ENCODE data around the gene MAPK1IP1L. TPM values are rescaled to one million over a fixed set of nuclear protein-coding genes. Genes with fewer than 3 reads are reported as not detected.

The MAPK1IP1L gene
- total and polyA plus RNA-seq, 2 donors, result 38.3 to 56.1 TPM

- Histone ChIP-seq H3K27ac (ENCODE audit: low read depth) (no peak overlapping the region), H3K36me3 (ENCODE audit: insufficient read depth) (no peaks in the 10 kb centered on the region), H3K4me1 (ENCODE audit: insufficient read depth) (no peaks in the 10 kb centered on the region), H3K4me3 (ENCODE audit: low read depth, low read length) (no peak overlapping the region)
- no peak for DNase-seq (ENCODE audit: extremely low spot score)
- 78% methylated on average over 9 of the region's 9 CpGs for WGBS
Observed at GRCh38 chr14:55094292-55095157, 43.1 kb downstream of the MAPK1IP1L start.

DNA sequence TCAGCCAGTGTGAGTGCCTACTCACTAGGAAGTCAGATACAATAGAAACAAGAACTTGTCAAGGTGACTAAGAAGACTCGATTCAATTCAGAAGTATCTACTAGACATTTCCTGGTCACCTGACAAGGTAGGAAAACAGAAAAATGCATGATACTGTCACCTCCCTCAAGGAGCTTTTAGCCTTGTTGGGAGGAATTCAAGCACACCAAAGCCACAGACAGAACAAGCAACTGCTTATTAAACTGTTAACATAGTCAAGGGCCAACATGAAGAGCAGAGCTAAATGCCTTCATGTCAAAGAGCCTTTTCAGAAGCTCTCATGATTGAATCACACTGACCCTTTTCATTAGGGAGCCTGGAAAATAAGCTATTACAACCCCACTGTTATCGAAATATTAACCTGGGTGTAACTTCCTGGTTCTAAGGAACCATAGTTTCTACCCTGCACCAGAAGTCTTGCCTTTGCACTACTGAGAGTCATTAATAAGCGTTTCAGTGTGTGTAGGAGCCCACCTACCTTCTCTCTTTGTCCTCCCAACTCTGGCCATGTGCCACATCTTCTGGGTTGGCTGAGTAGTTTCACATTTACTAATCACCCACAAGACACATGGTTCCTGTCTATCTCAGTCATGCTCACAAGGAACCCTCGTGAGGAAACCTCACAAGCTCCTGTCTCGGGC is 46.6 kb downstream of the MAPK1IP1L start:
- Histone ChIP-seq H3K27ac (ENCODE audit: low read depth) (no peak overlapping the region), H3K36me3 (ENCODE audit: insufficient read depth) (no peaks in the 10 kb centered on the region), H3K4me3 (ENCODE audit: low read depth, low read length) (no peak overlapping the region), H3K4me1 (ENCODE audit: insufficient read depth) (no peaks in the 10 kb centered on the region)
- WGBS, result 78% methylated on average over 5 of the region's 5 CpGs
- DNase-seq (ENCODE audit: extremely low spot score), result no peak

DNA sequence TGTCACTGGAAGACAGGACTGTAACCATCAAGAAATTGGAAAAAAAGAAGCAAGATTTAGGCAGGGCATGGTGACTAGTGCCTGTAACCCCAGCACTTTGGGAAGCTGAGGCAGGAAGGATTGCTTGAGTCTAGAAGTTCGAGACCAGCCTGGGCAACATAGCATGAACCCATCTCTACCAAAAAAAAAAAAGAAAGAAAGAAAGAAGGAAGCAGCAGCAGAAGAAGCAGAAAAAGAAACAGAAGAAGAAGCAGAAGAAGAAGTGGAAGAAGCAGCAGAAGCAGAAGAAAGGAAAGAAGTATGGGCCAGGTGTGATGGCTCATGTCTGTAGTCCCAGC is 47.1 kb downstream of the MAPK1IP1L start:
- 98% methylated on average over 1 of the region's 1 CpG for WGBS
- H3K4me1 ChIP-seq (ENCODE audit: insufficient read depth), result no peaks in the 10 kb centered on the region
- no peak for DNase-seq (ENCODE audit: extremely low spot score)
- H3K27ac ChIP-seq (ENCODE audit: low read depth), result peak overlapping the region; percentile 39
- no peaks in the 10 kb centered on the region for H3K36me3 ChIP-seq (ENCODE audit: insufficient read depth)
- no peak overlapping the region for H3K4me3 ChIP-seq (ENCODE audit: low read depth, low read length)

- Histone ChIP-seq H3K36me3 (ENCODE audit: insufficient read depth) (no peaks in the 10 kb centered on the region), H3K4me1 (ENCODE audit: insufficient read depth) (no peaks in the 10 kb centered on the region), H3K27ac (ENCODE audit: low read depth) (no peak overlapping the region), H3K4me3 (ENCODE audit: low read depth, low read length) (no peak overlapping the region)
- no peak for DNase-seq (ENCODE audit: extremely low spot score)
- 27% methylated on average over 2 of the region's 2 CpGs for WGBS
Observed at GRCh38 chr14:55099756-55100155, 48.3 kb downstream of the MAPK1IP1L start.

GRCh38 chr14:55101698-55102097 is 50.3 kb downstream of the MAPK1IP1L start:
- Histone ChIP-seq H3K36me3 (ENCODE audit: insufficient read depth) (no peaks in the 10 kb centered on the region), H3K4me1 (ENCODE audit: insufficient read depth) (no peaks in the 10 kb centered on the region), H3K27ac (ENCODE audit: low read depth) (peak overlapping the region; percentile 90), H3K4me3 (ENCODE audit: low read depth, low read length) (no peak overlapping the region)
- 93% methylated on average over 5 of the region's 5 CpGs for WGBS
- DNase-seq (ENCODE audit: extremely low spot score), result no peak

- peak overlapping the region; percentile 83 for H3K27ac ChIP-seq (ENCODE audit: low read depth)
- peak; percentile 37 for DNase-seq (ENCODE audit: extremely low spot score)
- 3% methylated on average over 7 of the region's 7 CpGs for WGBS
- no peak overlapping the region for H3K4me3 ChIP-seq (ENCODE audit: low read depth, low read length)
- no peaks in the 10 kb centered on the region for H3K4me1 ChIP-seq (ENCODE audit: insufficient read depth)
- H3K36me3 ChIP-seq (ENCODE audit: insufficient read depth), result no peaks in the 10 kb centered on the region
Observed at GRCh38 chr14:55102141-55102621, 50.7 kb downstream of the MAPK1IP1L start.

- Histone ChIP-seq H3K36me3 (ENCODE audit: insufficient read depth) (no peaks in the 10 kb centered on the region), H3K4me1 (ENCODE audit: insufficient read depth) (no peaks in the 10 kb centered on the region), H3K4me3 (ENCODE audit: low read depth, low read length) (no peak overlapping the region), H3K27ac (ENCODE audit: low read depth) (peak overlapping the region; percentile 83)
- peak; percentile 89 for DNase-seq (ENCODE audit: extremely low spot score)
- WGBS, result 21% methylated on average over 13 of the region's 13 CpGs
Observed at GRCh38 chr14:55103005-55103640, 51.7 kb downstream of the MAPK1IP1L start.

GRCh38 chr14:55103971-55104954 is 52.8 kb downstream of the MAPK1IP1L start:
- 88% methylated on average over 6 of the region's 6 CpGs for WGBS
- Histone ChIP-seq H3K36me3 (ENCODE audit: insufficient read depth) (no peaks in the 10 kb centered on the region), H3K27ac (ENCODE audit: low read depth) (peak overlapping the region; percentile 83), H3K4me3 (ENCODE audit: low read depth, low read length) (no peak overlapping the region), H3K4me1 (ENCODE audit: insufficient read depth) (no peaks in the 10 kb centered on the region)
- DNase-seq (ENCODE audit: extremely low spot score), result no peak

DNA sequence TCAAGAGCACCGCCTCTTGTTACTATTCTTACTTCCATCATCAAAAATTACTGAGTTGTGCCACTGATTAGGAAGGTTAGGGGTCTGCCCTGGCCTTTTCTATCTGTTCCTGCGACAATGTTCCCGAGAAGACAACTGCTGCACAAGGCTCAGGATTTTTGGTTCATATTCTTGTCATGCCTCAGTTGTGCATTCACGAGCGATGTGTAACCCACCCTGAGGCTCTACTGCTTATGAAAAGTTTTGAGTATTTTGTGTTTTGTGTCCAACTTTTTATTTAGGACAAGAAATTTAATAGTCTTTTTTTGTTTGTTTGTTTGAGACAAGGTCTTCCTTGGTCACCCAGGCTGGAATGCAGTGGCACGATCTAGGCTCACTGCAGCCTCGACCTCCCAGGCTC is 54.5 kb downstream of the MAPK1IP1L start:
- no peak overlapping the region for H3K4me3 ChIP-seq (ENCODE audit: low read depth, low read length)
- no peak overlapping the region for H3K27ac ChIP-seq (ENCODE audit: low read depth)
- no peak for DNase-seq (ENCODE audit: extremely low spot score)
- H3K4me1 ChIP-seq (ENCODE audit: insufficient read depth), result no peaks in the 10 kb centered on the region
- H3K36me3 ChIP-seq (ENCODE audit: insufficient read depth), result no peaks in the 10 kb centered on the region
- WGBS, result 80% methylated on average over 7 of the region's 7 CpGs

DNA sequence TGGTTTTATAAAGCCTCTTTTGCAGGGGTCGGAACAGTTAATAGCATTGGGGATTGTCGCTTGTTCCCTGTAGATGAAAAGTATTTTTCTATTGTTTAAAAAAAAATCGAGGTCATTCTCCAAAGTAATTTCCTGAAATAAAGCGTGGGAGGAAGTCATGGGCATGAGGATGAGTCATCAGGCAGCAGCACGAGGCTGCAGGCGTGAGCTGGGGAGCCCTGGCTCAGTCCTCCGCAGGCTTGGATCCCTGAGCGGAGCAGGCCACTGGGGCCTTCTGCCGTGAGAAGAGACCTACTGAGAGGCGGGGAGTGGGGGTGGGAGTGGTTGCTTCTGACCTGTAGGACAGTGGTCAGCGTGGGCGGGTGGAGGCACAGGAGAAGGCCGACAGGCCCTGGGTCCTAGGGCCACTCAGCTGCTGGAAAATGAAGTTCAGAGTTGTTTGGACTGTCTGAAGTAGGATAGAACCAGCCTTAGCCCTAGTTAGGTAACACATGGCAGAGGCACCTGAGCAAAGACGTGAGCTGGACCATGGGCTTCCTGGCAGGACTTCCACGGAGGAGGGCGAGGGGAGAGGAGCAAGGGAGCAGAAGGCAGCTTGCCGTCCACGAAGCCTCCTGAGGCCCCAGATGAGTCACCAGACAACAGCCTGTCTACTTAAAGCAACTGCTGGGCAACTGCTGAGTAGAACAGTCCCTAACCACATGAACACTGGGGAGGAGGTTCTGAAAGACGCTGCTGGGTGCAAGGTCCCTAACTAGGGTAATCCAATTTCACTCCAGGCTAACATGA is 56.5 kb downstream of the MAPK1IP1L start:
- WGBS, result 18% methylated on average over 19 of the region's 19 CpGs
- no peak for DNase-seq (ENCODE audit: extremely low spot score)
- H3K4me1 ChIP-seq (ENCODE audit: insufficient read depth), result no peaks in the 10 kb centered on the region
- H3K27ac ChIP-seq (ENCODE audit: low read depth), result peak overlapping the region; percentile 92
- no peaks in the 10 kb centered on the region for H3K36me3 ChIP-seq (ENCODE audit: insufficient read depth)
- H3K4me3 ChIP-seq (ENCODE audit: low read depth, low read length), result no peak overlapping the region

- Histone ChIP-seq H3K27ac (ENCODE audit: low read depth) (no peak overlapping the region), H3K4me3 (ENCODE audit: low read depth, low read length) (no peak overlapping the region), H3K36me3 (ENCODE audit: insufficient read depth) (no peaks in the 10 kb centered on the region), H3K4me1 (ENCODE audit: insufficient read depth) (no peaks in the 10 kb centered on the region)
- 98% methylated on average over 1 of the region's 1 CpG for WGBS
- DNase-seq (ENCODE audit: extremely low spot score), result no peak
Observed at GRCh38 chr14:55109836-55110235, 58.4 kb downstream of the MAPK1IP1L start.

DNA sequence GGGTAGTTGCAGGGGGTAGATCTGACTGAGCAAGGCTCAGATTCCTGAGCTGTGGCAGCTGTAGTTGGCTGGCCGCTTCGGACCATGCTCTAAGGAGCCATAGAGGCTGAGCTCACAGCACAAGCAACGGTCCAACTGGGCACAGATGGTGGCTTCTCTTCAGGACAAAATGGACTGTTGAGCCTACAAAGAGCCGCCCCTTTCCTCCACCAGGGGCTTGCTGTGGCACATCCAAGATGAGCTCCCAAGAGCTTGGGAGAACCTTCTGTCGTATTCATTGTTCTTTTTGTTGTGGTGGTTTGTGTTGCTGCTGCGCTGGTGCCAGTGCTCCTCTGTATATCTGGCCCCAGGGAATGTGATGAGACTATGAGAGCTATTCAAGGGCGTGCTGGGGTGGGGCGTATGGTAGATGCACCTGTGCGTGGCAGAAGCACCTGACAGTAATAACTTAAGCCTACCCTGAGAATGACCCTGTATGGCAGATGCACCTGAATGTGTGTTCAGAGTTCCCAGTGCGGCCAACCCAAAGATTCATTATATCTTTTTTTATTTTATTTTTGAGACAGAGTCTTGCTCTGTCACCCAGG is 59.8 kb downstream of the MAPK1IP1L start:
- no peaks in the 10 kb centered on the region for H3K4me1 ChIP-seq (ENCODE audit: insufficient read depth)
- DNase-seq (ENCODE audit: extremely low spot score), result no peak
- WGBS, result 87% methylated on average over 10 of the region's 10 CpGs

More for the DNA sequence above, 59.8 kb downstream of the MAPK1IP1L start:
- Histone ChIP-seq H3K36me3 (ENCODE audit: insufficient read depth) (no peaks in the 10 kb centered on the region), H3K27ac (ENCODE audit: low read depth) (no peak overlapping the region), H3K4me3 (ENCODE audit: low read depth, low read length) (no peak overlapping the region)

Data from urinary bladder (tissue), 4 donors.